GM12878 (cell line): ENCODE results near the gene MROH7. TPM values are rescaled to one million over a fixed set of nuclear protein-coding genes. Genes with fewer than 3 reads are reported as not detected.

Experiments used
- ATAC-seq: fragments of 200-7000 bp; cut with Tn5 transposase; 3 replicates; pipeline ENCODE4 v1.9.1; 2020; ENCODE audit warnings: mild to moderate bottlenecking, moderate library complexity
- BruUV-seq: library from RNA; stranded (reverse); fragments of 400-500 nt; replicated peaks from 2 replicates; lab custom pipeline; 2021; lab: Mats Ljungman, UMichigan
- CTCF ChIA-PET: fragments of 300-600 bp; sonication (Branson Sonifier 250); formaldehyde crosslinking; extraction: SDS; loops from one replicate; lab custom pipeline; 2021; ENCODE audit warnings: inconsistent platforms; lab: Yijun Ruan, JAX
- POLR2A ChIA-PET: fragments of 350-600 bp; formaldehyde crosslinking; extraction: SDS; loops from one replicate; lab custom pipeline; 2021; ENCODE audit warnings: inconsistent platforms; lab: Charles Lee
- RAD21 ChIA-PET: fragments of 300-600 bp; sonication (Branson Sonifier 250); formaldehyde crosslinking; loops from one replicate; lab custom pipeline; 2023; ENCODE audit warnings: antibody characterized with exemption; ENCODE audit not compliant: unreplicated experiment; lab: Charles Lee
- SMC1A ChIA-PET: fragments of 300-600 bp; sonication (Branson Sonifier 250); formaldehyde crosslinking; loops from one replicate; lab custom pipeline; 2023; ENCODE audit not compliant: unreplicated experiment, uncharacterized antibody; lab: Charles Lee
- DNase-seq: peaks from one replicate; pipeline ENCODE4 v3.0.0-alpha.2; 2011; ENCODE audit warnings: low read depth, low spot score
- FAIRE-seq: peaks from 3 replicates; lab custom pipeline; 2011; peaks lifted over from hg19 to GRCh38; lab: Jason Lieb, UNC
- H2AFZ ChIP-seq: 2 replicates; pipeline ENCODE4 v1.6.0; 2011; ENCODE audit warnings: low read depth, low read length, control low read depth; ENCODE audit not compliant: control insufficient read depth
- H3K27ac ChIP-seq: 2 replicates; pipeline ENCODE4 v1.5.1; 2011; ENCODE audit warnings: control low read depth; ENCODE audit not compliant: control insufficient read depth, insufficient read depth
- H3K27me3 ChIP-seq, 2 experiments: replicated peaks in 1 of 2; 2 replicates each; pipeline versions ENCODE4 v1.6.0 to v1.6.1; 2011; ENCODE audit warnings: low read length in 1 of 2; ENCODE audit not compliant: control insufficient read depth in 2 of 2, insufficient read depth in 2 of 2
- H3K36me3 ChIP-seq, 2 experiments: 2 replicates each; pipeline ENCODE4 v1.5.1; 2011; ENCODE audit warnings: low read length in 1 of 2; ENCODE audit not compliant: control insufficient read depth in 2 of 2, insufficient read depth in 2 of 2
- H3K4me1 ChIP-seq: 2 replicates; pipeline ENCODE4 v1.6.1; 2011; ENCODE audit warnings: mild to moderate bottlenecking, low read length, moderate library complexity, mixed read lengths; ENCODE audit not compliant: control insufficient read depth, insufficient read depth
- H3K4me2 ChIP-seq: 2 replicates; pipeline ENCODE4 v1.6.0; 2011; ENCODE audit warnings: control low read depth; ENCODE audit not compliant: control insufficient read depth, insufficient read depth
- H3K4me3 ChIP-seq: fragments of 200-600 bp; sonication (generic); 2 replicates; pipeline ENCODE4 v1.5.1; 2016
- H3K79me2 ChIP-seq: 2 replicates; pipeline ENCODE4 v1.6.0; 2011; ENCODE audit warnings: low read length; ENCODE audit not compliant: control insufficient read depth, insufficient read depth
- H3K9ac ChIP-seq: 2 replicates; pipeline ENCODE4 v1.8.0; 2011; ENCODE audit warnings: low read length, control low read depth, mixed read lengths; ENCODE audit not compliant: control insufficient read depth, insufficient read depth
- H3K9me3 ChIP-seq: replicated peaks from 3 replicates; pipeline ENCODE4 v1.5.1; 2011; ENCODE audit warnings: mild to moderate bottlenecking, low read length; ENCODE audit not compliant: control insufficient read depth, insufficient read depth
- H4K20me1 ChIP-seq: 2 replicates; pipeline ENCODE4 v1.6.0; 2011; ENCODE audit not compliant: control insufficient read depth, insufficient read depth
- CEBPB ChIP-seq, 2 experiments: fragments of 150-350 bp in 1 of 2; IDR thresholded peaks; 2 replicates each; pipeline ENCODE4 v1.6.1; 2012 to 2014; ENCODE audit warnings: low read depth in 2 of 2, low read length in 2 of 2, borderline replicate concordance in 1 of 2, inconsistent platforms in 1 of 2
- MXI1 ChIP-seq: fragments of 150-350 bp; IDR thresholded peaks from 2 replicates; pipeline ENCODE4 v1.6.1; 2011; ENCODE audit warnings: low read depth, mild to moderate bottlenecking, inconsistent platforms, low read length, improper control_type of control experiment
- TBL1XR1 ChIP-seq: IDR thresholded peaks from 2 replicates; pipeline ENCODE4 v1.6.1; 2012; ENCODE audit warnings: low read depth, low read length, improper control_type of control experiment
- WGBS: methylation state at CpG from one replicate; pipeline ENCODE4 v1.1.6; 2016; ENCODE audit warnings: low lambda C conversion rate; ENCODE audit not compliant: insufficient replicate concordance, insufficient coverage; ENCODE audit errors: missing lambda C conversion rate; 5-methylcytosine and 5-hydroxymethylcytosine counted together
- in situ Hi-C: fragments of 300-500 bp; cut with MboI; formaldehyde crosslinking; loops from 9 replicates; pipeline ENCODE4 v1.14.3; 2018; ENCODE audit warnings: mixed read lengths
- intact Hi-C: fragments of 100-400 bp; cut with micrococcal nuclease; formaldehyde crosslinking; loops from one replicate; pipeline ENCODE4 v1.14.2; 2022; ENCODE audit not compliant: unreplicated experiment
- polyA plus RNA-seq, 11 experiments: library from polyadenylated mRNA; depleted of rRNA in 4 of 11; unstranded in 6 of 11; stranded (reverse) in 5 of 11; fragments of >200 nt; fragmentation: Nextera tagmentation in 4 of 11; fragmentation: Illumina TruSeq in 1 of 11; extraction: Ambion mirVana in 4 of 11; extraction: Trizol in 1 of 11; gene quantifications; 1 replicate in 1 of 11; 2 replicates in 10 of 11; pipeline versions ENCODE4 v1.2.1 to v1.2.3, GENCODE V29; 2011 to 2016; ENCODE audit warnings: inconsistent platforms in 2 of 11, missing spikeins in 2 of 11, low read depth in 1 of 11
- total RNA-seq, 4 experiments: library from RNA; depleted of rRNA in 3 of 4; stranded (reverse); fragments of >200 nt in 3 of 4; fragmentation: Illumina TruSeq in 1 of 4; extraction: Trizol in 1 of 4; gene quantifications; 2 replicates each; pipeline versions ENCODE4 v1.2.1 to v1.2.3, GENCODE V29; 2013 to 2021

Gene MROH7
- total and polyA plus RNA-seq, 10 of the 15 experiments (the other 5 are each of a cell fraction or from before 2014, with no cell fraction given) = 0.11 TPM; not detected in 9

- no peaks in the 10 kb centered on the region for H3K9me3 ChIP-seq
- DNase-seq (no peak), FAIRE-seq (no peak), ATAC-seq (no peak)
- peaks cover 10% of the 10 kb centered on the region for H3K4me1 ChIP-seq
- no peaks in the 10 kb centered on the region for H4K20me1 ChIP-seq
- POLR2A ChIA-PET = interaction anchor here (0.8 kb wide), 1 partner anchor 10 kb away, joined by 3 read pairs; no protein-coding TSS in a partner anchor
- no peaks in the 10 kb centered on the region for H3K79me2 ChIP-seq
- 82% methylated on average over 17 of the region's 18 CpGs for WGBS
- no peak within 1 kb of the TSS for H3K9ac ChIP-seq
- H3K27ac ChIP-seq = 0 out of 2 replicates have a peak within 1 kb of the TSS, but pooled peaks have one; percentile 6
- no peak within 1 kb of the TSS for H3K4me3 ChIP-seq
- TF ChIP-seq MXI1 = no peak
- no peak for TF ChIP-seq TBL1XR1
- no peak for TF ChIP-seq CEBPB (IDR thresholded peaks at IDR 0.05; ENCODE audit: borderline replicate concordance in 1 of 2, low read depth in 2 of 2, low read length in 2 of 2)
- no peak within 1 kb of the TSS for H2AFZ ChIP-seq
- in situ Hi-C loops (no loop called here), intact Hi-C loops (no loop called here)
- no peak within 1 kb of the TSS for H3K4me2 ChIP-seq
- no TSS peak for BruUV-seq
- SMC1A ChIA-PET = interaction anchor here (1.0 kb wide), 2 partner anchors 10 to 19 kb away, joined by 3 read pairs; no protein-coding TSS in a partner anchor
- no peaks in the 10 kb centered on the region for H3K36me3 ChIP-seq
- RAD21 ChIA-PET = interaction anchor here (0.7 to 1.3 kb wide), 2 partner anchors 19 to 601 kb away, joined by 3 to 4 read pairs; no protein-coding TSS in a partner anchor
- H3K27me3 ChIP-seq = no peaks in the 10 kb centered on the region
- CTCF ChIA-PET = interaction anchor here (1.1 kb wide), 1 partner anchor 184 kb away, joined by 3 read pairs; no protein-coding TSS in a partner anchor
Measured at GRCh38 chr1:54623216-54624007, 18.2 kb upstream of the MROH7 start, which contains the start of gene FAM151A. Gene FAM151A (minus strand): TSS chr1:54623525. CDS start chr1:54623395, 130 bp downstream.
